ENCODE measurements around the gene PRIM2.
"Not testable (repeated sequence)": the region's sequence is repeated elsewhere in the genome, so short reads cannot be mapped to it uniquely, and the experiment has no call there.

- not testable (repeated sequence) for TF ChIP-seq CTCF (IDR thresholded peaks at IDR 0.05; ENCODE audit: poor library complexity); EZH2 (IDR thresholded peaks at IDR 0.05; ENCODE audit: borderline replicate concordance)
Observed at GRCh38 chr6:57572844-57573243, 255.4 kb downstream of the PRIM2 start.

All from hepatocyte (in vitro differentiated cells).